K562 (cell line): ENCODE results near the gene MEF2B. TPM values are rescaled to one million over a fixed set of nuclear protein-coding genes. Genes with fewer than 3 reads are reported as not detected.
A peak's percentile ranks its signal among the peaks of the same experiment; 100 is the strongest.

Experiments used
- ATAC-seq: fragments of 200-7000 bp; cut with Tn5 transposase; 3 replicates; pipeline ENCODE4 v1.9.1; 2020; ENCODE audit warnings: moderate library complexity
- BruUV-seq: library from RNA; stranded (reverse); fragments of 400-500 nt; replicated peaks from 2 replicates; lab custom pipeline; 2021; lab: Mats Ljungman, UMichigan
- CTCF ChIA-PET: fragments of 300-600 bp; formaldehyde crosslinking; extraction: SDS; loops from one replicate; lab custom pipeline; 2021; ENCODE audit warnings: low intra/inter-chr PET ratio; lab: Yijun Ruan, JAX
- POLR2A ChIA-PET: fragments of 300-600, 350-650 bp; sonication (Branson Sonifier 250); formaldehyde crosslinking; extraction: SDS; loops from one replicate; lab custom pipeline; 2021; ENCODE audit warnings: antibody characterized with exemption, inconsistent platforms; lab: Yijun Ruan, JAX
- DNase-seq, 4 experiments: peaks; one replicate each; pipeline versions ENCODE4 v3.0.0 to v3.0.0-alpha.2; 2011 to 2018; ENCODE audit warnings: low spot score in 3 of 4, mixed read lengths in 3 of 4; ENCODE audit errors: extremely low read depth in 1 of 4
- FAIRE-seq: peaks from 2 replicates; lab custom pipeline; 2011; peaks lifted over from hg19 to GRCh38; lab: Jason Lieb, UNC
- H2AFZ ChIP-seq: 2 replicates; pipeline ENCODE4 v1.6.0; 2011; ENCODE audit warnings: low read depth, low read length, control low read depth, inconsistent platforms
- H3K27ac ChIP-seq: fragments of 200-600 bp; 3 replicates; pipeline ENCODE4 v1.8.0; 2011; ENCODE audit warnings: low read depth, mild to moderate bottlenecking, control low read depth, inconsistent platforms, low read length, moderate library complexity, mixed read lengths; ENCODE audit errors: extremely low read depth
- H3K27me3 ChIP-seq, 2 experiments: fragments of 300-600 bp in 1 of 2; 2 replicates in 1 of 2; 3 replicates in 1 of 2; pipeline versions ENCODE4 v1.6.0 to v1.8.0; 2011; ENCODE audit warnings: inconsistent platforms in 2 of 2, low read length in 2 of 2, mild to moderate bottlenecking in 1 of 2, mixed read lengths in 1 of 2, moderate library complexity in 1 of 2; ENCODE audit not compliant: control insufficient read depth in 2 of 2, insufficient read depth in 2 of 2
- H3K36me3 ChIP-seq: fragments of 300-600 bp; 3 replicates; pipeline ENCODE4 v1.8.0; 2011; ENCODE audit warnings: mild to moderate bottlenecking, low read length, inconsistent platforms; ENCODE audit not compliant: control insufficient read depth, insufficient read depth
- H3K4me1 ChIP-seq, 2 experiments: fragments of 200-600 bp in 1 of 2; replicated peaks in 1 of 2; 2 replicates in 1 of 2; 3 replicates in 1 of 2; pipeline versions ENCODE4 v1.5.1 to v1.8.0; 2011; ENCODE audit warnings: inconsistent platforms in 2 of 2, low read length in 2 of 2, mild to moderate bottlenecking in 1 of 2, mixed read lengths in 1 of 2, moderate library complexity in 1 of 2; ENCODE audit not compliant: control insufficient read depth in 2 of 2, insufficient read depth in 2 of 2
- H3K4me2 ChIP-seq: 2 replicates; pipeline ENCODE4 v1.6.1; 2011; ENCODE audit warnings: low read length, control low read depth, inconsistent platforms, mixed read lengths; ENCODE audit not compliant: insufficient read depth
- H3K4me3 ChIP-seq: fragments of 200-600 bp; sonication (generic), shearing (Covaris generic); 2 replicates; pipeline ENCODE4 v1.5.1; 2016; ENCODE audit warnings: control low read depth, inconsistent platforms
- H3K79me2 ChIP-seq: fragments of 200-600 bp; 3 replicates; pipeline ENCODE4 v1.8.0; 2011; ENCODE audit warnings: low read length, inconsistent platforms; ENCODE audit not compliant: control insufficient read depth, insufficient read depth
- H3K9ac ChIP-seq, 2 experiments: 2 replicates each; pipeline versions ENCODE4 v1.6.0 to v1.6.1; 2011; ENCODE audit warnings: low read depth in 2 of 2, low read length in 2 of 2, control low read depth in 1 of 2, inconsistent platforms in 1 of 2, mild to moderate bottlenecking in 1 of 2, mixed read lengths in 1 of 2; ENCODE audit not compliant: insufficient read depth in 1 of 2
- H3K9me1 ChIP-seq: one replicate; pipeline ENCODE4 v1.6.0; 2011; ENCODE audit warnings: inconsistent platforms, mild to moderate bottlenecking, low read length, moderate library complexity; ENCODE audit not compliant: control insufficient read depth, insufficient read depth
- H3K9me3 ChIP-seq: replicated peaks from 2 replicates; pipeline ENCODE4 v1.5.1; 2011; ENCODE audit warnings: low read depth, low read length, inconsistent platforms; ENCODE audit not compliant: control insufficient read depth, insufficient read depth
- H4K20me1 ChIP-seq: replicated peaks from 2 replicates; pipeline ENCODE4 v1.6.1; 2011; ENCODE audit warnings: low read length, inconsistent platforms, mixed read lengths; ENCODE audit not compliant: control insufficient read depth, insufficient read depth
- BCOR ChIP-seq: fragments of 450-650 bp; IDR thresholded peaks from 2 replicates; pipeline ENCODE4 v1.6.1; 2016
- KDM1A ChIP-seq, 2 experiments: fragments of 450-650 bp; IDR thresholded peaks; 2 replicates each; pipeline ENCODE4 v1.6.1; 2016; ENCODE audit warnings: mild to moderate bottlenecking in 2 of 2
- MCM5 ChIP-seq: fragments of 450-650 bp; IDR thresholded peaks from 2 replicates; pipeline ENCODE4 v1.6.1; 2016; ENCODE audit warnings: low read depth
- POLR2H ChIP-seq: IDR thresholded peaks from 2 replicates; pipeline ENCODE4 v1.6.1; 2016; ENCODE audit warnings: missing genetic modification characterization, low read depth, mild to moderate bottlenecking, control low read depth, missing compliant biosample characterization, moderate library complexity
- RBM25 ChIP-seq: fragments of 200-400 bp; formaldehyde crosslinking; IDR thresholded peaks from 2 replicates; pipeline ENCODE4 v1.6.1; 2018; ENCODE audit warnings: low read length, low read depth, moderate library complexity; ENCODE audit not compliant: severe bottlenecking
- RCOR1 ChIP-seq, 2 experiments: IDR thresholded peaks; 2 replicates each; pipeline ENCODE4 v1.6.1; 2012; ENCODE audit warnings: low read depth in 2 of 2, low read length in 2 of 2, borderline replicate concordance in 1 of 2, improper control_type of control experiment in 1 of 2
- SMARCA5 ChIP-seq: fragments of 450-650 bp; IDR thresholded peaks from 2 replicates; pipeline ENCODE4 v1.6.1; 2016
- ZFP36 ChIP-seq: fragments of 150-350 bp; IDR thresholded peaks from 2 replicates; pipeline ENCODE4 v1.6.1; 2018; ENCODE audit warnings: low read length, low read depth; ENCODE audit not compliant: partially characterized antibody
- WGBS: fragments of 100-300 bp; shearing (Covaris generic); methylation state at CpG from one replicate; pipeline ENCODE4 v1.1.6; 2016; ENCODE audit warnings: low coverage, mixed read lengths; ENCODE audit not compliant: insufficient coverage; ENCODE audit errors: missing lambda C conversion rate; 5-methylcytosine and 5-hydroxymethylcytosine counted together
- in situ Hi-C: fragments of 300-500 bp; cut with MboI; formaldehyde crosslinking; loops from 4 replicates; pipeline ENCODE4 v1.15.0; 2018; ENCODE audit warnings: inconsistent platforms, mixed read lengths
- intact Hi-C: fragments of 100-400 bp; cut with micrococcal nuclease; formaldehyde crosslinking; loops from 2 replicates; pipeline ENCODE4 v1.14.2; 2022
- polyA plus RNA-seq, 8 experiments: library from polyadenylated mRNA; depleted of rRNA in 4 of 8; stranded (reverse) in 5 of 8; unstranded in 3 of 8; fragments of >200 nt; fragmentation: Nextera tagmentation in 2 of 8; fragmentation: Illumina TruSeq in 1 of 8; extraction: Ambion mirVana in 2 of 8; extraction: Trizol in 1 of 8; gene quantifications; 2 replicates each; pipeline versions ENCODE4 v1.2.1 to v1.2.3, GENCODE V29; 2011 to 2014; ENCODE audit warnings: inconsistent platforms in 1 of 8, missing spikeins in 1 of 8
- total RNA-seq, 7 experiments: library from RNA; depleted of rRNA in 6 of 7; stranded (reverse); fragments of >200 nt in 6 of 7; fragmentation: Illumina TruSeq in 2 of 7; extraction: Trizol in 2 of 7; gene quantifications; 2 replicates each; pipeline versions ENCODE4 v1.2.1 to v1.2.3, GENCODE V29; 2011 to 2021; ENCODE audit warnings: low replicate concordance in 1 of 7

MEF2B gene
- total and polyA plus RNA-seq, 9 of the 15 experiments (the other 6 are each of a cell fraction or from before 2014, with no cell fraction given): 0.14 to 1.9 (median 0.71) TPM; not detected in 3

DNA sequence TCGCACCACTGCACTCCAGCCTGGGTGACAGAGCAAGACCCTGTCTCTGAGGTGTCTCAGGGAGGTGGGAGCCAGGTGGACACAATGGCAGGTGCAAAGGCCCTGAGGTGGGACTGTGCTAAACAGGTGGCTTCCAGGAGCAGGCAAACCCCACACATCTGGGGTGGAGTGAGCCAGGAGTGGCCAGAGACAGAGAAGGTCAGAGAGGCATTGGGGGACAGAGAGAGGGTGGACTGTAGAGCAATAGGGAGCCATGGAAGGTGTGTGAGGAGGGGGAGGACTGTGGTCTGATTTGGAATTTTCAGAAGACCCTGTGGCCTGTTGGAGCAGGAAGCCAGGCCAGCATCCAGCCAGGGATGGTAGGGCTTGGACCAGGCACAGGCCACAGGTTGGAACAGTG is 4.7 kb downstream of the MEF2B start:
- peaks cover 6 to 12% of the 10 kb centered on the region in 2 experiments; a peak in 4 of 5 replicates for H3K4me1 ChIP-seq
- FAIRE-seq (no peak), DNase-seq (no peak), ATAC-seq (no peak)
- CTCF ChIA-PET: no interaction called here
- intact Hi-C loops (no loop called here), in situ Hi-C loops (no loop called here)
- H3K27ac ChIP-seq: no peak overlapping the region
- H3K4me3 ChIP-seq: no peak overlapping the region
- H3K4me2 ChIP-seq: no peak overlapping the region
- H4K20me1 ChIP-seq: peaks cover 8% of the 10 kb centered on the region
- no peaks in the 10 kb centered on the region for H3K27me3 ChIP-seq
- no peaks in the 10 kb centered on the region for H3K9me3 ChIP-seq
- no TSS peak for BruUV-seq
- no peaks in the 10 kb centered on the region for H3K36me3 ChIP-seq
- H3K9me1 ChIP-seq: no peaks in the 10 kb centered on the region
- TF ChIP-seq RBM25: peak; percentile 73
- TF ChIP-seq BCOR: peak; percentile 79
- peak; percentile 35 to 38; a peak in 1 of 4 replicates for TF ChIP-seq KDM1A (IDR thresholded peaks at IDR 0.05)
- TF ChIP-seq SMARCA5: peak; percentile 67; the same call in 1 of the 2 replicates
- no peak for TF ChIP-seq MCM5
- TF ChIP-seq RCOR1 (IDR thresholded peaks at IDR 0.05; ENCODE audit: borderline replicate concordance in 1 of 2, low read depth in 2 of 2, low read length in 2 of 2): no peak
- TF ChIP-seq ZFP36: peak; percentile 37
- H3K79me2 ChIP-seq: no peaks in the 10 kb centered on the region
- 0 out of 4 replicates have a peak overlapping the region, but pooled peaks of 1 of the 2 experiments have one; percentile 36 for H3K9ac ChIP-seq
- WGBS: 86% methylated on average over 1 of the region's 1 CpG
- POLR2A ChIA-PET: no interaction called here
- no peak overlapping the region for H2AFZ ChIP-seq

- in situ Hi-C loops (no loop called here), intact Hi-C loops (no loop called here)
- H3K4me2 ChIP-seq: no peak overlapping the region
Observed at GRCh38 chr19:19162495-19162894, 7.6 kb downstream of the MEF2B start.

More at GRCh38 chr19:19162495-19162894, 7.6 kb downstream of the MEF2B start:
- DNase-seq: no peak
- H3K9me1 ChIP-seq: no peaks in the 10 kb centered on the region
- no peaks in the 10 kb centered on the region for H3K79me2 ChIP-seq
- POLR2A ChIA-PET: no interaction called here
- ATAC-seq: no peak
- no peaks in the 10 kb centered on the region for H4K20me1 ChIP-seq
- 47% methylated on average over 7 of the region's 7 CpGs for WGBS
- no peak overlapping the region for H3K27ac ChIP-seq
- no peak overlapping the region for H3K4me3 ChIP-seq
- H3K4me1 ChIP-seq: peaks cover 0 to 5% of the 10 kb centered on the region in 2 experiments; a peak in 1 of 5 replicates
- no peaks in the 10 kb centered on the region for H3K36me3 ChIP-seq
- no peak overlapping the region for H2AFZ ChIP-seq
- no peak overlapping the region for H3K9ac ChIP-seq
- no peaks in the 10 kb centered on the region for H3K27me3 ChIP-seq
- BruUV-seq: no TSS peak
- CTCF ChIA-PET: no interaction called here
- no peak for TF ChIP-seq POLR2H (tag)
- TF ChIP-seq, all 486 proteins: peak for 0
- FAIRE-seq: no peak
- H3K9me3 ChIP-seq: no peaks in the 10 kb centered on the region
